DOHH2 (cell line): ENCODE results near the gene FLII.

Experiments
- EZH2phosphoT487 ChIP-seq: fragments of 200-600 bp; sonication (generic); IDR thresholded peaks from 2 replicates; pipeline ENCODE4 v1.6.1; 2017; ENCODE audit warnings: borderline replicate concordance, mild to moderate bottlenecking, antibody characterized with exemption, low read length, moderate library complexity, mixed read lengths
- TF ChIP-seq, protein P1 (sequence below): fragments of 200-600 bp; sonication (generic); IDR thresholded peaks from one replicate; pipeline ENCODE4 v1.5.1; 2014; ENCODE audit warnings: antibody characterized with exemption, mild to moderate bottlenecking, low read depth, low read length; ENCODE audit not compliant: poor library complexity, severe bottlenecking

DNA sequence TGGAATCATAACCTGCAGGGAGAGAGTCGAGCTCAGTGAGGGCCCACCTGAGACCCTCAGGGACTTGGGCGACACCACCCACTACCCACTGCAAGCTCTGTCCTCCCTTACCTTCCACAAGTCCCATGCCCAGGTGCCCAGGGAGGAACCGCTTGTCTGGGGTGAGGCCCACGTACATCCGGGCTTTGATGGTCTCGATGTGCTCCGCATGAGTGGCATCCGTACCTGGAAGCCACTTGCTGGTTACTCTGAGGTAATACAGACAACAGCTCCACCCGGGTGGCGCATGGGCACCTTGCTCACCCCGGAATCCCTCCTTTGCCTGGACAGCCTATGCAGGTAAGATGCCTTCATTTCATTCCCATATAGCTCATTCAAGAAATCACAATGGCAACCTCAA, 26.8 kb upstream of the FLII start:
- no peak for TF ChIP-seq EZH2phosphoT487
- TF ChIP-seq, protein P1, sequence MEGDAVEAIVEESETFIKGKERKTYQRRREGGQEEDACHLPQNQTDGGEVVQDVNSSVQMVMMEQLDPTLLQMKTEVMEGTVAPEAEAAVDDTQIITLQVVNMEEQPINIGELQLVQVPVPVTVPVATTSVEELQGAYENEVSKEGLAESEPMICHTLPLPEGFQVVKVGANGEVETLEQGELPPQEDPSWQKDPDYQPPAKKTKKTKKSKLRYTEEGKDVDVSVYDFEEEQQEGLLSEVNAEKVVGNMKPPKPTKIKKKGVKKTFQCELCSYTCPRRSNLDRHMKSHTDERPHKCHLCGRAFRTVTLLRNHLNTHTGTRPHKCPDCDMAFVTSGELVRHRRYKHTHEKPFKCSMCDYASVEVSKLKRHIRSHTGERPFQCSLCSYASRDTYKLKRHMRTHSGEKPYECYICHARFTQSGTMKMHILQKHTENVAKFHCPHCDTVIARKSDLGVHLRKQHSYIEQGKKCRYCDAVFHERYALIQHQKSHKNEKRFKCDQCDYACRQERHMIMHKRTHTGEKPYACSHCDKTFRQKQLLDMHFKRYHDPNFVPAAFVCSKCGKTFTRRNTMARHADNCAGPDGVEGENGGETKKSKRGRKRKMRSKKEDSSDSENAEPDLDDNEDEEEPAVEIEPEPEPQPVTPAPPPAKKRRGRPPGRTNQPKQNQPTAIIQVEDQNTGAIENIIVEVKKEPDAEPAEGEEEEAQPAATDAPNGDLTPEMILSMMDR: no peak
